A549 (cell line): Measurements from ENCODE around the gene KRT23.

Experiments used
- TF ChIP-seq, protein P1 (sequence below): fragments of 200-600 bp; sonication (generic); IDR thresholded peaks from 2 replicates; pipeline ENCODE4 v1.6.1; 2016; ENCODE audit warnings: antibody characterized with exemption, mild to moderate bottlenecking, moderate library complexity
- TF ChIP-seq, protein P2 (sequence below): fragments of >200 bp; sonication (Bioruptor Twin); formaldehyde crosslinking; IDR thresholded peaks from 3 replicates; pipeline ENCODE4 v1.5.1; 2016

DNA sequence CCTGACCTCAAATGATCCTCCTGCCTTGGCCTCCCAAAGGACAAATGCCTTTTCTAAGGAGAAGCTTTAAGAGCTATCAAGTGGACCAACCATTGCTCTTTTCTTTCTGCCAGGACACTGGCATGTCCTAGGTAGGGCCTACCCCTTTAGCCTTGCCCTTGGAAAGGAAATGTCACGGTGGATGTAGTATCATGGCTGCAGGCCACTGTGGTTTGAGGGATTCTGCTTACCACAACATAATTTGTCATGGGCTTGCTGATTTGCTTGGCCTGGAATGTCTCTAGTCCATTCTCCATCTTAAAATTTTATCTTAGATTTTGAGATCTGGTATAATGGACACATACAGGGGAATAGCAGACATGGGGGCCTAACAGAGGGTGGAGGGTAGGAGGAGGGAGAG, 58.4 kb downstream of the KRT23 start:
- TF ChIP-seq, protein P1, sequence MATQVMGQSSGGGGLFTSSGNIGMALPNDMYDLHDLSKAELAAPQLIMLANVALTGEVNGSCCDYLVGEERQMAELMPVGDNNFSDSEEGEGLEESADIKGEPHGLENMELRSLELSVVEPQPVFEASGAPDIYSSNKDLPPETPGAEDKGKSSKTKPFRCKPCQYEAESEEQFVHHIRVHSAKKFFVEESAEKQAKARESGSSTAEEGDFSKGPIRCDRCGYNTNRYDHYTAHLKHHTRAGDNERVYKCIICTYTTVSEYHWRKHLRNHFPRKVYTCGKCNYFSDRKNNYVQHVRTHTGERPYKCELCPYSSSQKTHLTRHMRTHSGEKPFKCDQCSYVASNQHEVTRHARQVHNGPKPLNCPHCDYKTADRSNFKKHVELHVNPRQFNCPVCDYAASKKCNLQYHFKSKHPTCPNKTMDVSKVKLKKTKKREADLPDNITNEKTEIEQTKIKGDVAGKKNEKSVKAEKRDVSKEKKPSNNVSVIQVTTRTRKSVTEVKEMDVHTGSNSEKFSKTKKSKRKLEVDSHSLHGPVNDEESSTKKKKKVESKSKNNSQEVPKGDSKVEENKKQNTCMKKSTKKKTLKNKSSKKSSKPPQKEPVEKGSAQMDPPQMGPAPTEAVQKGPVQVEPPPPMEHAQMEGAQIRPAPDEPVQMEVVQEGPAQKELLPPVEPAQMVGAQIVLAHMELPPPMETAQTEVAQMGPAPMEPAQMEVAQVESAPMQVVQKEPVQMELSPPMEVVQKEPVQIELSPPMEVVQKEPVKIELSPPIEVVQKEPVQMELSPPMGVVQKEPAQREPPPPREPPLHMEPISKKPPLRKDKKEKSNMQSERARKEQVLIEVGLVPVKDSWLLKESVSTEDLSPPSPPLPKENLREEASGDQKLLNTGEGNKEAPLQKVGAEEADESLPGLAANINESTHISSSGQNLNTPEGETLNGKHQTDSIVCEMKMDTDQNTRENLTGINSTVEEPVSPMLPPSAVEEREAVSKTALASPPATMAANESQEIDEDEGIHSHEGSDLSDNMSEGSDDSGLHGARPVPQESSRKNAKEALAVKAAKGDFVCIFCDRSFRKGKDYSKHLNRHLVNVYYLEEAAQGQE: no peak
- TF ChIP-seq, protein P2, sequence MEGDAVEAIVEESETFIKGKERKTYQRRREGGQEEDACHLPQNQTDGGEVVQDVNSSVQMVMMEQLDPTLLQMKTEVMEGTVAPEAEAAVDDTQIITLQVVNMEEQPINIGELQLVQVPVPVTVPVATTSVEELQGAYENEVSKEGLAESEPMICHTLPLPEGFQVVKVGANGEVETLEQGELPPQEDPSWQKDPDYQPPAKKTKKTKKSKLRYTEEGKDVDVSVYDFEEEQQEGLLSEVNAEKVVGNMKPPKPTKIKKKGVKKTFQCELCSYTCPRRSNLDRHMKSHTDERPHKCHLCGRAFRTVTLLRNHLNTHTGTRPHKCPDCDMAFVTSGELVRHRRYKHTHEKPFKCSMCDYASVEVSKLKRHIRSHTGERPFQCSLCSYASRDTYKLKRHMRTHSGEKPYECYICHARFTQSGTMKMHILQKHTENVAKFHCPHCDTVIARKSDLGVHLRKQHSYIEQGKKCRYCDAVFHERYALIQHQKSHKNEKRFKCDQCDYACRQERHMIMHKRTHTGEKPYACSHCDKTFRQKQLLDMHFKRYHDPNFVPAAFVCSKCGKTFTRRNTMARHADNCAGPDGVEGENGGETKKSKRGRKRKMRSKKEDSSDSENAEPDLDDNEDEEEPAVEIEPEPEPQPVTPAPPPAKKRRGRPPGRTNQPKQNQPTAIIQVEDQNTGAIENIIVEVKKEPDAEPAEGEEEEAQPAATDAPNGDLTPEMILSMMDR: no peak
